ENCODE data around the gene BMP2. TPM values are rescaled to one million over a fixed set of nuclear protein-coding genes. Genes with fewer than 3 reads are reported as not detected.

The BMP2 gene
- total and polyA plus RNA-seq, 12 donors: 0.80 to 5.6 (median 2.1) TPM

- peaks cover 0 to 10% of the 10 kb centered on the region in 2 donors for H3K4me1 ChIP-seq (replicated peaks in 1 of 2)
- intact Hi-C loops (cut with DNase I): loop anchor here in 1 of 2 donors (10.0 kb wide), 1 partner anchor 134 kb away; no protein-coding TSS in a partner anchor
- peak overlapping the region in 3 of 4 donors; percentile 4 to 56 (median 55) for H3K4me3 ChIP-seq
- H3K27me3 ChIP-seq: peaks cover 8% of the 10 kb centered on the region
- 3 to 7% (median 4%) methylated on average over 30 to 70 of the region's 70 CpGs for WGBS, 4 donors
- H3K36me3 ChIP-seq (replicated peaks in 1 of 2): no peaks in the 10 kb centered on the region
- H3K27ac ChIP-seq: peak overlapping the region in 2 of 5 donors; percentile 41 to 77
- TF ChIP-seq POLR2A (IDR thresholded peaks at IDR 0.05) (no peak), CTCF (IDR thresholded peaks at IDR 0.05) (no peak)
- H3K9me3 ChIP-seq (replicated peaks in 1 of 3): no peaks in the 10 kb centered on the region
- DNase-seq: peak in 4 of 7 donors; percentile 23 to 33 (median 26)
These were observed 998 bp downstream of the BMP2 start for GRCh38 chr20:6768228-6769140.

GRCh38 chr20:6769903-6770785 is 2.7 kb downstream of the BMP2 start:
- H3K9me3 ChIP-seq (replicated peaks in 1 of 3): no peaks in the 10 kb centered on the region
- intact Hi-C loops (cut with DNase I): loop anchor here in 1 of 2 donors (10.0 kb wide), 1 partner anchor 135 kb away; no protein-coding TSS in a partner anchor
- no peak overlapping the region for H3K27ac ChIP-seq
- peaks cover 8% of the 10 kb centered on the region for H3K27me3 ChIP-seq
- 6 to 11% (median 7%) methylated on average over 10 to 55 of the region's 55 CpGs for WGBS, 4 donors
- DNase-seq: peak in 5 of 7 donors; percentile 13 to 33 (median 28)
- H3K36me3 ChIP-seq (replicated peaks in 1 of 2): no peaks in the 10 kb centered on the region
- TF ChIP-seq CTCF (IDR thresholded peaks at IDR 0.05): no peak
- TF ChIP-seq POLR2A (IDR thresholded peaks at IDR 0.05): no peak
- H3K4me1 ChIP-seq (replicated peaks in 1 of 2): peaks cover 0 to 10% of the 10 kb centered on the region in 2 donors
- peak overlapping the region in 1 of 4 donors; percentile 56 for H3K4me3 ChIP-seq

- no peaks in the 10 kb centered on the region for H3K36me3 ChIP-seq (replicated peaks in 1 of 2)
- peaks cover 8% of the 10 kb centered on the region for H3K27me3 ChIP-seq
- WGBS, 4 donors: 63 to 72% (median 67%) methylated on average over 3 of the region's 3 CpGs
- DNase-seq: no peak
- H3K4me3 ChIP-seq: peak overlapping the region in 1 of 4 donors; percentile 56
- H3K4me1 ChIP-seq (replicated peaks in 1 of 2): peaks cover 0 to 10% of the 10 kb centered on the region in 2 donors
- intact Hi-C loops (cut with DNase I): no loop called here
- H3K27ac ChIP-seq: no peak overlapping the region
- no peaks in the 10 kb centered on the region for H3K9me3 ChIP-seq (replicated peaks in 1 of 3)
- TF ChIP-seq CTCF (IDR thresholded peaks at IDR 0.05): no peak
- TF ChIP-seq POLR2A (IDR thresholded peaks at IDR 0.05): no peak
These were observed 3.3 kb downstream of the BMP2 start for GRCh38 chr20:6770786-6771100.

Measured in adrenal gland (tissue), 12 donors.